ENCODE measurements around the gene MEMO1. TPM values are rescaled to one million over a fixed set of nuclear protein-coding genes. Genes with fewer than 3 reads are reported as not detected.
"Not testable (repeated sequence)": the region's sequence is repeated elsewhere in the genome, so short reads cannot be mapped to it uniquely, and the experiment has no call there.

Gene MEMO1
- total RNA-seq, 6 experiments from 2014 or later, result 43.6 to 61.3 (median 55.1) TPM

- TF ChIP-seq CTCF (IDR thresholded peaks at IDR 0.05), result no peak
- Mint-ChIP-seq H3K27me3 (ENCODE audit: insufficient read depth) (no peaks in the 10 kb centered on the region), H3K9me3 (no peaks in the 10 kb centered on the region), H3K4me1 (ENCODE audit: low read depth) (no peaks in the 10 kb centered on the region), H3K27ac (no peak overlapping the region), H3K4me3 (no peak overlapping the region), H3K36me3 (ENCODE audit: low read depth) (no peaks in the 10 kb centered on the region)
- no peak for DNase-seq
These were observed 146.9 kb downstream of the MEMO1 start for GRCh38 chr2:31863867-31864266.

DNA sequence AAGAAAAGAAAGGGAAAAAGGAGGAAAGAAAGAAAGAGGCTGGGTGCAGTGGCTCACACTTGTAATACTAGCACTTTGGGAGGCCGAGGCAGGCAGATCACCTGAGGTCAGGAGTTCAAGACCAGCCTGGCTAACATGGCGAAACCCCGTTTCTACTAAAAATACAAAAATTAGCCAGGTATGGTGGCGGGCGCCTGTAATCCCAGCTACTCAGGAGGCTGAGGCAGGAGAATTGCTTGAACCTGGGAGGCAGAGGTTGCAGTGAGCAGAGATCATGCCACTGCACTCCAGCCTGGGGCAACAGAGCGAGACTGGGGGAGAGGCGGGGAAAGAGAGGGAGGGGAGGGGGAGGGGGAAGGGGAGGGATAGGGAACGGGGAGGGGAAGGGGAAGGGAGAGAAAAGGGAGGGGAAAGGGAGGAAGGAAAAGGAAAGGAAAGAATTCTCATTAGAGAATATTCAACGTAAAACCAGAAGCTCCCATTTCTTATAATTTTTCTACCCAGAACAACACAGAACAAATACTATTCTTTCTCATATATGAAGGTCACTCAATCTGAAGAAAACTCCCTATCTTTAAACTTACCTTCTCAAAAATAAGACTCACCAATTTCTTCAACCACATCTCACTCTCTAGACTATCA lies 147.7 kb downstream of the MEMO1 start:
- not testable (repeated sequence) for H3K4me3 Mint-ChIP-seq; H3K4me1 Mint-ChIP-seq (ENCODE audit: low read depth); H3K27me3 Mint-ChIP-seq (ENCODE audit: insufficient read depth); H3K36me3 Mint-ChIP-seq (ENCODE audit: low read depth); DNase-seq; H3K9me3 Mint-ChIP-seq; H3K27ac Mint-ChIP-seq

- no peak overlapping the region for H3K27ac Mint-ChIP-seq
- TF ChIP-seq CTCF (IDR thresholded peaks at IDR 0.05), result no peak
- H3K36me3 Mint-ChIP-seq (ENCODE audit: low read depth), result no peaks in the 10 kb centered on the region
- no peak for DNase-seq
- no peaks in the 10 kb centered on the region for H3K4me1 Mint-ChIP-seq (ENCODE audit: low read depth)
- no peaks in the 10 kb centered on the region for H3K27me3 Mint-ChIP-seq (ENCODE audit: insufficient read depth)
- no peaks in the 10 kb centered on the region for H3K9me3 Mint-ChIP-seq
- no peak overlapping the region for H3K4me3 Mint-ChIP-seq
These were observed 150.8 kb downstream of the MEMO1 start for GRCh38 chr2:31859959-31860358.

- DNase-seq, result no peak
- Mint-ChIP-seq H3K4me3 (no peak overlapping the region), H3K27me3 (ENCODE audit: insufficient read depth) (no peaks in the 10 kb centered on the region), H3K27ac (no peak overlapping the region), H3K9me3 (no peaks in the 10 kb centered on the region), H3K4me1 (ENCODE audit: low read depth) (no peaks in the 10 kb centered on the region), H3K36me3 (ENCODE audit: low read depth) (peaks cover 8% of the 10 kb centered on the region; the same call in 1 of the 2 replicates)
- no peak for TF ChIP-seq CTCF (IDR thresholded peaks at IDR 0.05)
These were observed 157.3 kb downstream of the MEMO1 start for GRCh38 chr2:31853521-31853920.

GRCh38 chr2:31842150-31842549 lies 168.7 kb downstream of the MEMO1 start:
- not testable (repeated sequence) for H3K27me3 Mint-ChIP-seq (ENCODE audit: insufficient read depth); DNase-seq; H3K4me1 Mint-ChIP-seq (ENCODE audit: low read depth); H3K9me3 Mint-ChIP-seq; H3K4me3 Mint-ChIP-seq; H3K27ac Mint-ChIP-seq
- H3K36me3 Mint-ChIP-seq (ENCODE audit: low read depth), result peaks cover 12% of the 10 kb centered on the region

DNA sequence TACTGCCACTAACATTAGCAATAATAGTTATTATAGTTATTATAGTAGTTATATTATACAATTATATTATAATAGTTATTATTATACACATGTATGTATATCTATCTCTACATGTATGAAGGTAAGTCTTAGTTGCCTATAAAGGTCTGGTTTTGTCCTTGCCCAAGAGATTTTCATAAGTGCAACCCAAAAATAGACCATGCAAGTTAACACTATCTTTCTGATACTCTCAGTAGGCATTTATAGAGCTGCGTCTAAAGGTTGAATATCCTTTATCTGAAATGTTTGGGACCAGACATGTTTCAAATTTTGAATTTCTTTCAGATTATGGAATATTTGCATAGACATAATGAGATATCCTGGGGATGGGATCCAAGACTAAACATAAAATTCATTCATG lies 175.4 kb downstream of the MEMO1 start:
- peaks cover 3% of the 10 kb centered on the region; the same call in 1 of the 2 replicates for H3K27me3 Mint-ChIP-seq (ENCODE audit: insufficient read depth)
- H3K4me3 Mint-ChIP-seq, result no peak overlapping the region
- no peaks in the 10 kb centered on the region for H3K9me3 Mint-ChIP-seq
- H3K27ac Mint-ChIP-seq, result no peak overlapping the region
- peaks cover 14% of the 10 kb centered on the region for H3K4me1 Mint-ChIP-seq (ENCODE audit: low read depth)
- DNase-seq, result no peak
- no peaks in the 10 kb centered on the region for H3K36me3 Mint-ChIP-seq (ENCODE audit: low read depth)
- no peak for TF ChIP-seq CTCF (IDR thresholded peaks at IDR 0.05)
